Suppressor macrophage (primary cell): Measurements from ENCODE around the gene TFEB.

Experiments
- DNase-seq, 4 experiments: peaks; one replicate each; pipeline ENCODE4 v3.0.0-alpha.2; 2020 to 2022

The TFEB gene

GRCh38 chr6:41674231-41675000 is 61.0 kb downstream of the TFEB start:
- DNase-seq = no peak

GRCh38 chr6:41673704-41674000 is 61.8 kb downstream of the TFEB start:
- DNase-seq = no peak

- DNase-seq = no peak
Observed at GRCh38 chr6:41672816-41673703, 62.3 kb downstream of the TFEB start.

- no peak for DNase-seq
Observed at GRCh38 chr6:41672016-41672415, 63.4 kb downstream of the TFEB start.

GRCh38 chr6:41671376-41671775 is 64.0 kb downstream of the TFEB start:
- no peak for DNase-seq

GRCh38 chr6:41670703-41671360 is 64.6 kb downstream of the TFEB start:
- no peak for DNase-seq

- DNase-seq = no peak
Observed at GRCh38 chr6:41668968-41669367, 66.4 kb downstream of the TFEB start.

GRCh38 chr6:41667195-41667594 is 68.2 kb downstream of the TFEB start:
- DNase-seq = no peak

- no peak for DNase-seq
Observed at GRCh38 chr6:41664271-41664670, 71.1 kb downstream of the TFEB start.

- DNase-seq = no peak
Observed at GRCh38 chr6:41663568-41663967, 71.8 kb downstream of the TFEB start.

- no peak for DNase-seq
Observed at GRCh38 chr6:41659935-41660334, 75.5 kb downstream of the TFEB start.

GRCh38 chr6:41658636-41659035 is 76.8 kb downstream of the TFEB start:
- DNase-seq = no peak

- no peak for DNase-seq
Observed at GRCh38 chr6:41657131-41658094, 78.0 kb downstream of the TFEB start.

- DNase-seq = no peak
Observed at GRCh38 chr6:41656002-41656691, 79.3 kb downstream of the TFEB start.

- DNase-seq = no peak
Observed at GRCh38 chr6:41655646-41656001, 79.8 kb downstream of the TFEB start.

GRCh38 chr6:41655176-41655575 is 80.2 kb downstream of the TFEB start:
- no peak for DNase-seq

- no peak for DNase-seq
Observed at GRCh38 chr6:41654698-41655151, 80.7 kb downstream of the TFEB start.

- DNase-seq = no peak
Observed at GRCh38 chr6:41654151-41654697, 81.2 kb downstream of the TFEB start.

- DNase-seq = no peak
Observed at GRCh38 chr6:41653691-41654090, 81.7 kb downstream of the TFEB start.

- no peak for DNase-seq
Observed at GRCh38 chr6:41652866-41653652, 82.3 kb downstream of the TFEB start.
